Natural killer cell treated with Interleukin-12 subunit alpha and Interleukin-12 subunit beta and Interleukin-15 and Interleukin-18, amount 100 ng/mL, for 72 hours (primary cell): ENCODE data around the gene SGO1. TPM values are rescaled to one million over a fixed set of nuclear protein-coding genes. Genes with fewer than 3 reads are reported as not detected.
"Not testable (repeated sequence)": the region's sequence is repeated elsewhere in the genome, so short reads cannot be mapped to it uniquely, and the experiment has no call there.

Experiments used
- ATAC-seq, 2 donors: fragments of 150-1000 bp; cut with Tn5 transposase in 1 of 2; sonication (Bioruptor Pico), chemical (Tn5 transposase) in 1 of 2; 2 replicates each; pipeline ENCODE4 v1.10.0; 2021
- DNase-seq: peaks from one replicate; pipeline ENCODE4 v3.0.0; 2022; ENCODE audit warnings: low spot score
- H3K27ac Mint-ChIP-seq, 2 donors: 1 replicate in 1 of 2; 2 replicates in 1 of 2; pipeline ENCODE4 v1.8.0; 2022; ENCODE audit warnings: mixed read lengths in 2 of 2, mild to moderate bottlenecking in 1 of 2, moderate library complexity in 1 of 2
- H3K27me3 Mint-ChIP-seq, 2 donors: 1 replicate in 1 of 2; 2 replicates in 1 of 2; pipeline ENCODE4 v1.8.0; 2022; ENCODE audit warnings: mixed read lengths in 2 of 2
- H3K36me3 Mint-ChIP-seq: one replicate; pipeline ENCODE4 v1.8.0; 2022; ENCODE audit warnings: mixed read lengths
- H3K4me1 Mint-ChIP-seq, 2 donors: 1 replicate in 1 of 2; 2 replicates in 1 of 2; pipeline ENCODE4 v1.8.0; 2022; ENCODE audit warnings: low read depth in 2 of 2, mixed read lengths in 2 of 2, mild to moderate bottlenecking in 1 of 2
- H3K4me3 Mint-ChIP-seq: one replicate; pipeline ENCODE4 v1.8.0; 2022; ENCODE audit warnings: mixed read lengths
- H3K9me3 Mint-ChIP-seq: 2 replicates; pipeline ENCODE4 v1.8.0; 2022; ENCODE audit warnings: mixed read lengths
- total RNA-seq, 2 donors: library from RNA; stranded (reverse); gene quantifications; one replicate each; pipeline ENCODE4 v1.2.3, GENCODE V29; 2022

SGO1 gene
- total RNA-seq: 10 to 100 TPM; 11.0 to 21.6 TPM

DNA sequence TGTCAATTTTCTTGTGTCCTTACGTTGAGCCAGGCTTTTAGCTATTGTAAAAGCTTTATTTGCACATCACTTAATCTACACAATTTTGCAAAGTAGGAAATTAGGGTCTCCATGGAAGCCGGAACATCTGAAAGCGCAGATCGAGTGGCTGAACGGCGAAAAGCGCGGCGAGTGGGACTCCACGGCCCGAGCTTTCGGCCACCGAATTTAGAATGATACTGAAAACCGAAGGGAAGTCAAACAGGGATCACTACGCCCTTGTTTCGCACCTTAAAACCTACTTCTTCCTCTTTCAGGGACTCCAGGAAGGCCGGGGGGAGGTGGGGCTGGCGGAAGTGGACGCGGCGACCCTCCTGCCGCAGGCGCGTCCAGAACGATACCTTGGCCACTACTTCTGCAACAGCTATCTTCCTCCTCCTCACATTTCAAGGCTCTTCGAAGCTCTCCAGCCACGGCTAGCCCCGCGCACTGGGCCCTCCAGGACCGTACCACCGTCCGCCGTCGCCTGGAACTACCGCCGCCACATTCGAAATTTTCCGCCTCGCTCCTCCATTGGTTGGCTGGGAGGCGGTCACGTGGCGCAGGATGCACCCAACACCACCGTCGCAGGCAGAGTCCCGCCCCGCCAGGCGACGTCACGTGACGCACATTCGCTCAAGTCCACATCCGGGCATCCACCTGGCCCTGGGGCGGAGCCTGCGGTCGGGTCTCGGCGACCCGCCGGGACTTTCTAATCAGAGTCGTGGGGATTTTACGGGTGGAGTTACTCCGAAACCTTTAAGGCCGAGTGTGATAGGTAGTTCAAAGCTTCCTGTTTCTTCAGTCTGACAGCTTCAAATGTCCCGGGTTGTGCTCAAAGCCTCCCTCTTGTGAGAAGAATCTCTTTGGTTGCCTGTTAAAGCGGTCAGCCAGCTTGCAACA lies at the start of gene SGO1:
SGO1 (minus strand) TSS at position 528 of the 921 bp plus-strand sequence. CDS start 2,179 bp downstream, outside the sequence.
- Mint-ChIP-seq H3K27me3 (peaks cover 0 to 5% of the 10 kb centered on the region in 2 donors), H3K4me1 (no peaks in the 10 kb centered on the region), H3K27ac (no peak within 1 kb of the TSS), H3K4me3 (no peak within 1 kb of the TSS), H3K9me3 (no peaks in the 10 kb centered on the region), H3K36me3 (no peaks in the 10 kb centered on the region)
- peak; percentile 100 for DNase-seq
- peak; percentile 98 to 99 for ATAC-seq

DNA sequence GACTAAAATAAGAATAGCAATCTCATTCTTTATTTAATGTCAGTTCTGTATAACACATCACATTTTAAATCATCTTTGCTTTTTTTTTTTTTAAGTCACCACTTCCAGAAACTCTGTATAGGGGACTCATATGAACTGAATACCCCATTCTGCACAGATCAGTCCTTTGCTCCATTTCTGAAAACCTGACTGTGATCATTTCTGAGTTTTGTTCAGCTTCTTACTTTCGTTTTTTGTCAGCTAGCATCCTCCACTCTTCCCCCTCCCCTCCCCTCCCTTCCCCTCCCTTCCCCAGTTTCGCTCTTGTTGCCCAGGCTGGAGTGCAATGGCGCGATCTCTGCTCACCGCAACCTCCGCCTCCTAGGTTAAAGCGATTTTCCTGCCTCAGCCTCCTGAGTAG lies 49.8 kb upstream of the SGO1 start:
- ATAC-seq: no peak
- Mint-ChIP-seq H3K9me3 (no peaks in the 10 kb centered on the region), H3K4me3 (no peak overlapping the region), H3K27ac (no peak overlapping the region), H3K27me3 (no peaks in the 10 kb centered on the region), H3K4me1 (no peaks in the 10 kb centered on the region), H3K36me3 (no peaks in the 10 kb centered on the region)
- no peak for DNase-seq

DNA sequence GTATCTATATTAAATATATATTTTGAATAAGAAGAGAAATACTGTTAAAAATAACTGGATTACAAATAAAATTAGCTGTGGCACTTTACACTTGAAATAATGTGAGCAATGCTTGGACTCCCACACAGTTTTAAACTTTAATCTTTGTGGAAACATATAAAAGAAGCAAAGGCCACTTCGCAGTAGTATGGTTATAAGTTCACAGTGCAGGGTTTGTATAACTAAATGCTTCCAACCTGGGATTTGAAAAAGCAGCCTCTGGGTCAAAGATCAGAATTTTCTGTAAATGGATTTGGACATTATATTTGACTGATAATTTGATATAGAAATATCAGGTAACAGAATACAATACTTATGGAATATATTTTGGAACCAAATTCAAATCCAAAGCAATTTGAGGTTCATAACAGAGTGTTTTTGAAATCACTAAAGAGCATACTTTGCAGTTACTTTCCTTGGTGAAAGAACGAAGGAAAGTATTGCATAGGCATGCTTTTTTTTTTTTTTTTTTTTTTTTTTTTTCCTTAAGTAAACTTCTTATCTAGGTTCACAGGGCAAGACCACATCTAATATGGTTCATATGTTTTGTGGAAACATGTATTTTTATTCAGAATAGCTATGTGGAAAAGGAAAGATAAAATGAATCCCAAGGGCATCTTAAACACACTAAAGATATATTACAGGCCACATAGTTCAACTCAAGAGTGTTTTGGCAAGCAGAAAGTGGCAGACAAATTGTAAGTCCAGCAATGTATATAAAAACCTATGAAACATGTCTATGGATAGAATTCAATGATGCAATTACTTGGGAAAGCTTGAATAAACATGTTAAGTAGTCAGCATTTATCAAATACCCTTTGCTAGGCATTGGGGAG lies 47.1 kb upstream of the SGO1 start:
- ATAC-seq: no peak
- Mint-ChIP-seq H3K4me3 (no peak overlapping the region), H3K9me3 (no peaks in the 10 kb centered on the region), H3K27me3 (no peaks in the 10 kb centered on the region), H3K36me3 (no peaks in the 10 kb centered on the region), H3K4me1 (no peaks in the 10 kb centered on the region), H3K27ac (no peak overlapping the region)
- DNase-seq: no peak

DNA sequence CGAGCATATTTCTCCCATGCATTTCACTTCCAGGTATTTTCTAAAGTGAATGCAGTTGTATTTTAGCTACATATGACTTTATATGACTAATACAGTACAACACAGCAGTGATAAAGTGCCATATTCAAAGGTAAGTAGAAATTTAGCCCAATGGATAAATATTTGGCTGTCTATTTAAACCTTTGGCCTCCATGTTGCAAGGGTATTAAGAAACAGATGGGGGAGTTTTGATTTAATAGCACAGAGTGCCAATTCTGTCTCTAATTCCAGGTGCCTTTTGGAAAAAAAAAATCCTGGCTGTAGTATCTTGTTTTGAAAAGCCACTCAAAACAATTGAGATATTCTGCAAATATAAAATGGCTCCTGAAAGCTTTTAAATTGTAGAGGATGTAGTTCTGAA lies 44.9 kb upstream of the SGO1 start:
- no peaks in the 10 kb centered on the region for H3K27me3 Mint-ChIP-seq
- H3K36me3 Mint-ChIP-seq: no peaks in the 10 kb centered on the region
- H3K27ac Mint-ChIP-seq: no peak overlapping the region
- no peak overlapping the region for H3K4me3 Mint-ChIP-seq
- no peaks in the 10 kb centered on the region for H3K9me3 Mint-ChIP-seq
- ATAC-seq: no peak
- no peaks in the 10 kb centered on the region for H3K4me1 Mint-ChIP-seq
- DNase-seq: no peak

DNA sequence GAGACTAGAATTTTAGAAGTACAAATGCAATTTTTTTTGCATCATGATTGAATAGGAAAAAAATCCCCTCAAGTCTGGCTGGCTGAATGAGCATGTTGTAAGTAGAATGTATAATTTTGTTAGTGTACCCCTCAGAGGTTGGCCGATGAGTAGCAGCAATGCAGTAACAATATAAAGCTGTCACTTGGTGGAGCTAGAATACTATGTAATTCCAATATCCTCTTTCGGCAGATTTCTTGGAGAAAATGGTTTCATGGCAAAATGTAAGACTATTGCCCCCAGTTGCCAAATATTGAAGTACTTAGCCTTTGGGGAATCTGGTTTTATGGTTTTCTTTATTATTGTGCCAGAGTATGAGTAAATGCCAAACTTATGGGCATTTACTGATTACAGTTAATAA lies 39.8 kb upstream of the SGO1 start:
- H3K4me1 Mint-ChIP-seq: no peaks in the 10 kb centered on the region
- H3K36me3 Mint-ChIP-seq: no peaks in the 10 kb centered on the region
- no peak for DNase-seq
- peaks cover 2 to 8% of the 10 kb centered on the region in 2 donors for H3K27me3 Mint-ChIP-seq
- H3K4me3 Mint-ChIP-seq: no peak overlapping the region
- no peak overlapping the region for H3K27ac Mint-ChIP-seq
- no peak for ATAC-seq
- H3K9me3 Mint-ChIP-seq: no peaks in the 10 kb centered on the region

DNA sequence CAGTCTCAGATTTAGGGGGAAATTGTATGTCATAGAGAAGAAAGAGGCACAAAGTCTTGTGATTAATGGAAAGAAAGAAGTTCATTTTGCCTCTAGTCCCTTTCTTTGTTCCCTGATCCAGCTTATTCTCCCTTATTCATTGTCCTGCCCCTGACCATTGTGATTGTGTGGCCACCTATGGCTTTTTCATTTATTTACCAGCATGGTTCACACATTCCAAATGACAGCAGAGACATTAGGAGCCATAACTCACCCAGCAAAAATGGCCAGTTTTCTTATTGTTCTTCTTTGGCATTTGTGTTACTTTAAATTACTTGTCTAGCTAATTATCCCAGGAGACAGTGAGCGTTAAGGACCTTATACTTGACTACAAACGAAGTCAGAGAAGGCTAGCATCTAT lies 36.3 kb upstream of the SGO1 start:
- Mint-ChIP-seq H3K36me3 (no peaks in the 10 kb centered on the region), H3K4me3 (no peak overlapping the region)

DNA sequence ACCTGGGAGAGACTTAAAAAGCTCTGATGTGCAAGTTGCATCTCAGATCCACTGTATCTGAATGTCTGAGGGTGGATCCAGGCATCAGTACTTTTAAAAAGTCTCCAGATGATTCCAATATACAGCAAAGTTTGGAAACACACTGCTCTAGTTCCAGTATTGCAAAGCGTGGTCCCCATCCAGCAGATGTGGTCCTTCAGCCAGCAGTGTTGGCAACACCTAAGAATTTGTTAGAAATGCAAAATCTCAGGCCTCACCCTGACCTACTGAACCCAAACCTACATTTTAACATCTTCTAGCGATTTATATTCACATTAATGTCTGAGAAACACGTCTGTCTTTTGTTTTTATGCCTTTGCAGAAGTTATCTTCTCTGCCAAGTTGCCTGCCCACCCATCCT lies 32.2 kb upstream of the SGO1 start:
- Mint-ChIP-seq H3K27me3 (peaks cover 5 to 22% of the 10 kb centered on the region in 2 donors), H3K36me3 (no peaks in the 10 kb centered on the region), H3K27ac (no peak overlapping the region), H3K4me3 (no peak overlapping the region), H3K4me1 (no peaks in the 10 kb centered on the region), H3K9me3 (no peaks in the 10 kb centered on the region)
- DNase-seq: no peak
- no peak for ATAC-seq

More for the DNA sequence above, 36.3 kb upstream of the SGO1 start:
- DNase-seq: no peak
- Mint-ChIP-seq H3K27me3 (peaks cover 2 to 10% of the 10 kb centered on the region in 2 donors), H3K9me3 (no peaks in the 10 kb centered on the region), H3K4me1 (no peaks in the 10 kb centered on the region), H3K27ac (no peak overlapping the region)
- ATAC-seq: no peak

DNA sequence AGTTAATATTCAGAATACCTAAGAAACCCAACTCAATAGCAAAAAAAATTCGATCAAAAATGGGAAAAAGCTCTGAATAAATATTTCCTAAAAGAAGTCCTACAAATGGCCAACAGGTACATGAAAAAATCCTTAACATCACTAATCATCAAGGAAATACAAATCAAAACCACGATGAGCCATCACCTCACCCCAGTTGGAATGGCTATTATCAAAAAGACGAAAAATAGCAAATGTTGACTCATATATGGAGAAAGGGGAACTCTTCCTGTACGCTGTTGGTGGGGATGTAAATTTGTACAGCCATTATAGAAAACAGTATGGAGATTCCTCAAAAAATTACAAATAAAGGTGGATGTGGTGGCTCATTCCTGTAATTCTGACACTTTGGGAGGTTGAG lies 29.6 kb upstream of the SGO1 start:
- no peaks in the 10 kb centered on the region for H3K36me3 Mint-ChIP-seq
- ATAC-seq: no peak
- no peak overlapping the region for H3K27ac Mint-ChIP-seq
- H3K4me1 Mint-ChIP-seq: no peaks in the 10 kb centered on the region
- H3K27me3 Mint-ChIP-seq: peaks cover 2 to 14% of the 10 kb centered on the region in 2 donors
- no peak for DNase-seq
- no peak overlapping the region for H3K4me3 Mint-ChIP-seq
- no peaks in the 10 kb centered on the region for H3K9me3 Mint-ChIP-seq

DNA sequence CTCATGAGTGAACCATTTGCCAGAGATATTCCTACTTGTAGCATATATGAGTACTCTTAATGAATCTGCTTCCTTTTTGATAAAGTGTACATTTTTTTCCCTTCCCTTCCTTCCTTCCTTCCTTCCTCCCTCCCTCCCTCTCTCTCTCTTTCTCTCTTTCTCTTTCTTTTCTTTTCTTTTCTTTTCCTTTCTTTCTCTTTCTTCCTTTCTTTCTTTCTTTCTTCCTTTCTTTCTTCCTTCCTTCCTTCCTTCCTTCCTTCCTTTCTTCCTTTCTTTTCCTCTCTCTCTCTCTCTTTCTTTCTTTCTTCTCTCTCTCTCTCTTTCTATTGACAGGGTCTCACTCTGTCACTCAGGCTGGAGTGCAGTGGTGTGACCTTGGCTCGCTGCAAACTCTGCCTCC lies 27.5 kb upstream of the SGO1 start:
- not testable (repeated sequence) for ATAC-seq, H3K9me3 Mint-ChIP-seq, DNase-seq, H3K4me3 Mint-ChIP-seq, H3K27ac Mint-ChIP-seq, H3K36me3 Mint-ChIP-seq, H3K4me1 Mint-ChIP-seq
- peaks cover 4 to 19% of the 10 kb centered on the region in 2 donors for H3K27me3 Mint-ChIP-seq

DNA sequence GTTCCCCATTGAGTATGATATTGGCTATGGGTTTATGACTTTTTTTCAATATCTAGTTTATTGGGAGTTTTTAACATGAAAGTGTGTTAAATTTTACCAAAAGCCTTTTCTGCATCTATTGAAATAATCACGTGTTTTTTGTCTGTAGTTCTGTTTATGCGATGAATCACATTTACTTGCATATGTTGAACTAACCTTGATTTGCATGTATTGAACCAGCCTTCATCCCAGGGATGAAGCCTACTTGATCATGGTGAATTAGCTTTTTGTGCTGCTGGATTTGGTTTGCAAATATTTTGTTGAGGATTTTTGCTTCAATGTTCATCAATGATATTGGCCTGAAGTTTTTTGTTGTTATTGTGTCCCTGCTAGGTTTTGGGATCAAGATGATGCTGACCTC lies 21.9 kb upstream of the SGO1 start:
- not testable (repeated sequence) for H3K4me1 Mint-ChIP-seq, ATAC-seq, H3K27ac Mint-ChIP-seq, H3K9me3 Mint-ChIP-seq, H3K4me3 Mint-ChIP-seq, DNase-seq
- Mint-ChIP-seq H3K36me3 (peaks cover 26% of the 10 kb centered on the region), H3K27me3 (peaks cover 5 to 36% of the 10 kb centered on the region in 2 donors)

DNA sequence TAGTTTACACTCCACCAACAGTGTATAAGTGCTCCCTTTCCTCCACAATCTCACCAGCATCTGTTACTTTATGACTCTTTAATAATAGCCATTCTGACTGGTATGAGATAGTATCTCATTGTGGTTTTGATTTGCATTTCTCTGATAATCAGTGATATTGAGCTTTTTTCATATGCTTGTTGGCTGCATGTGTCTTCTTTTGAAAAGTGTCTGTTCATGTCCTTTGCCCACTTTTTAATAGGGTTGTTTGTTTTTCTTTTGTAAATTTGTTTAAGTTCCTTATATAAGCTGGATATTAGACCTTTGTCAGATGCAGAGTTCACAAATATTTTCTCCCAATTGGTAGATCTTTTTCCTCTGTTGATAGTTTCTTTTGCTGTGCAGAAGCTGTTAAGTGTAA lies 19.9 kb upstream of the SGO1 start:
- DNase-seq, H3K9me3 Mint-ChIP-seq, H3K4me1 Mint-ChIP-seq, H3K27ac Mint-ChIP-seq, ATAC-seq, H3K4me3 Mint-ChIP-seq: not testable (repeated sequence)
- peaks cover 5 to 36% of the 10 kb centered on the region in 2 donors for H3K27me3 Mint-ChIP-seq
- H3K36me3 Mint-ChIP-seq: peaks cover 26% of the 10 kb centered on the region

DNA sequence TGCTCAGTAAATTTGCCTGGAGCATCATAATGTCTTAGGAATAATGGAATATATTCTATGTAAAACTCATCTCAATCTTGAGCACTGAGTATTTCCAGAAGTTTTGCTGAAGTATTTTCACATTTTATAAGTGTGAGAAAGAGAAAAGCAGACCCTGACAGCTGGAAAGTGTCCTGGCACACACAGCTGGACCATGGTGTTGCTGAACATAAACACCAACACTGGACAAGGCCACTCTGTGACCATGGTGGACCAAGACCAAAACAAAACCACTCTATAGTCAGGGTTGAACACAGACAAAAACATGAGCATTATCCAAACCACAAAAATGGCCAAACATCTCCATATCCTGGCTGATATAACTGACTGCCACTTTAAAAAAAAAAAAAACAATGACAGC lies 15.1 kb upstream of the SGO1 start:
- ATAC-seq (no peak), DNase-seq (no peak)
- H3K27ac Mint-ChIP-seq: no peak overlapping the region
- H3K27me3 Mint-ChIP-seq: peaks cover 0 to 9% of the 10 kb centered on the region in 2 donors
- peaks cover 7% of the 10 kb centered on the region for H3K36me3 Mint-ChIP-seq
- H3K9me3 Mint-ChIP-seq: no peaks in the 10 kb centered on the region
- no peaks in the 10 kb centered on the region for H3K4me1 Mint-ChIP-seq
- H3K4me3 Mint-ChIP-seq: no peak overlapping the region

DNA sequence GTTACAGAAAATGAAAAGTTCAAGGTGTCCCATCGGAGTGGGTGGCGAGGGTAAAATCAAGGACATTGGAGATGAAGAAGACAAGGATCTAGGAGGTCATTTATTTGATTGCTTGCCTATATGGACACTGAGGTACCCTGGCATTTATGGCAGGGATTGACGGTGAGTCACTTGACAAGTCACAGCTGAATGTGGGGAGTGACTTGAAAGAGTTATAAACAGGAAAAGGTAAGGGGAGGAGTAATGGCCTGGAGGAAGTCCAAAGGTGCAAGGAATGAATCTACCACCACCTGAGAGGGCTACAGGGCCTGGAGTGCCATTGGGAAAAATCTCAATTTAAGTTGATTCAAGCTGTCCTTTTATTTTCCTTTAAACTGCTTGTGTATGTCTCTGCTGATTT lies 11.8 kb upstream of the SGO1 start:
- Mint-ChIP-seq H3K4me3 (no peak overlapping the region), H3K27ac (no peak overlapping the region), H3K9me3 (no peaks in the 10 kb centered on the region), H3K4me1 (no peaks in the 10 kb centered on the region), H3K27me3 (no peaks in the 10 kb centered on the region), H3K36me3 (no peaks in the 10 kb centered on the region)
- DNase-seq (no peak), ATAC-seq (no peak)
